HepG2 (cell line): Measurements from ENCODE around the gene FKBP1B. TPM values are rescaled to one million over a fixed set of nuclear protein-coding genes. Genes with fewer than 3 reads are reported as not detected.
A peak's percentile ranks its signal among the peaks of the same experiment; 100 is the strongest.

Source experiments
- CENPX ChIP-seq: sonication (generic); formaldehyde crosslinking; IDR thresholded peaks from 2 replicates; pipeline ENCODE4 v1.9.0; 2021; ENCODE audit warnings: mild to moderate bottlenecking, missing genetic modification reagents, moderate library complexity
- CHD4 ChIP-seq: fragments of 200-600 bp; sonication (generic); IDR thresholded peaks from 2 replicates; pipeline ENCODE4 v1.7.0; 2017; ENCODE audit warnings: mild to moderate bottlenecking, low read length, borderline replicate concordance
- RNF2 ChIP-seq: fragments of 450-650 bp; conservative IDR thresholded peaks from 2 replicates; pipeline ENCODE4 v1.6.1; 2016; ENCODE audit warnings: low read depth
- SP1 ChIP-seq, 2 experiments: fragments of 450-650 bp in 1 of 2; sonication (generic) in 1 of 2; formaldehyde crosslinking in 1 of 2; IDR thresholded peaks; 2 replicates each; pipeline versions ENCODE4 v1.4.0 to v1.6.1; 2016 to 2020; ENCODE audit warnings: missing genetic modification reagents in 1 of 2
- SUZ12 ChIP-seq: fragments of 150-350 bp; IDR thresholded peaks from 2 replicates; pipeline ENCODE4 v1.6.1; 2014; ENCODE audit warnings: low read depth, low read length
- ZFP62 ChIP-seq: sonication (generic); formaldehyde crosslinking; IDR thresholded peaks from 2 replicates; pipeline ENCODE4 v1.4.0; 2020; ENCODE audit warnings: missing genetic modification reagents
- ZMAT3 ChIP-seq: sonication (generic); formaldehyde crosslinking; conservative IDR thresholded peaks from 2 replicates; pipeline ENCODE4 v1.7.0; 2021; ENCODE audit warnings: missing genetic modification reagents
- ZNF10 ChIP-seq: sonication (generic); formaldehyde crosslinking; IDR thresholded peaks from 2 replicates; pipeline ENCODE4 v1.4.0; 2020; ENCODE audit warnings: mild to moderate bottlenecking, low read depth, missing genetic modification reagents, borderline replicate concordance
- ZNF138 ChIP-seq: sonication (generic); formaldehyde crosslinking; IDR thresholded peaks from 2 replicates; pipeline ENCODE4 v1.5.0; 2020; ENCODE audit warnings: mild to moderate bottlenecking, low read depth, missing genetic modification reagents
- ZNF337 ChIP-seq: sonication (generic); formaldehyde crosslinking; IDR thresholded peaks from 2 replicates; pipeline ENCODE4 v1.5.1; 2020; ENCODE audit warnings: missing genetic modification reagents, low read depth, mild to moderate bottlenecking, borderline replicate concordance
- ZNF563 ChIP-seq: sonication (generic); formaldehyde crosslinking; IDR thresholded peaks from 2 replicates; pipeline ENCODE4 v1.8.0; 2022; ENCODE audit warnings: mild to moderate bottlenecking, moderate library complexity, missing genetic modification reagents
- ZNF615 ChIP-seq: sonication (generic); formaldehyde crosslinking; IDR thresholded peaks from 2 replicates; pipeline ENCODE4 v1.5.0; 2020; ENCODE audit warnings: mild to moderate bottlenecking, missing genetic modification reagents, borderline replicate concordance
- ZNF709 ChIP-seq: sonication (generic); formaldehyde crosslinking; IDR thresholded peaks from 2 replicates; pipeline ENCODE4 v1.5.0; 2020; ENCODE audit warnings: mild to moderate bottlenecking, missing genetic modification reagents
- ZNF768 ChIP-seq: sonication (generic); formaldehyde crosslinking; IDR thresholded peaks from 2 replicates; pipeline ENCODE4 v1.4.0; 2020; ENCODE audit warnings: missing genetic modification reagents
- polyA plus RNA-seq, 8 experiments: library from polyadenylated mRNA; depleted of rRNA in 3 of 8; stranded (reverse) in 7 of 8; unstranded in 1 of 8; fragments of >200 nt; fragmentation: Illumina TruSeq in 4 of 8; extraction: Trizol in 4 of 8; gene quantifications; 2 replicates each; pipeline versions ENCODE4 v1.2.1 to v1.2.3, GENCODE V29; 2011 to 2016; ENCODE audit warnings: low read depth in 4 of 8, missing spikeins in 1 of 8, mixed read lengths in 1 of 8; ENCODE audit not compliant: insufficient read depth in 1 of 8
- total RNA-seq, 5 experiments: library from RNA; depleted of rRNA; stranded (reverse); fragments of >200 nt; fragmentation: Illumina TruSeq; extraction: Trizol; gene quantifications; 2 replicates each; pipeline ENCODE4 v1.2.3, GENCODE V29; 2016; ENCODE audit warnings: low read depth in 1 of 5
- TF ChIP-seq, protein P1 (sequence below): sonication (generic); formaldehyde crosslinking; IDR thresholded peaks from 2 replicates; pipeline ENCODE4 v1.5.0; 2020; ENCODE audit warnings: mild to moderate bottlenecking, missing genetic modification reagents, borderline replicate concordance
- TF ChIP-seq, protein P2 (sequence below): sonication (generic); formaldehyde crosslinking; conservative IDR thresholded peaks from 2 replicates; pipeline ENCODE4 v1.8.0; 2022; ENCODE audit warnings: missing genetic modification reagents
- TF ChIP-seq, protein P3 (sequence below): sonication (generic); formaldehyde crosslinking; IDR thresholded peaks from 2 replicates; pipeline ENCODE4 v1.4.0; 2020; ENCODE audit warnings: missing genetic modification reagents

Gene FKBP1B
- total and polyA plus RNA-seq, 2 of the 13 experiments (the other 11 are each of a cell fraction or from before 2014, with no cell fraction given) = 35.2 to 96.3 TPM

DNA sequence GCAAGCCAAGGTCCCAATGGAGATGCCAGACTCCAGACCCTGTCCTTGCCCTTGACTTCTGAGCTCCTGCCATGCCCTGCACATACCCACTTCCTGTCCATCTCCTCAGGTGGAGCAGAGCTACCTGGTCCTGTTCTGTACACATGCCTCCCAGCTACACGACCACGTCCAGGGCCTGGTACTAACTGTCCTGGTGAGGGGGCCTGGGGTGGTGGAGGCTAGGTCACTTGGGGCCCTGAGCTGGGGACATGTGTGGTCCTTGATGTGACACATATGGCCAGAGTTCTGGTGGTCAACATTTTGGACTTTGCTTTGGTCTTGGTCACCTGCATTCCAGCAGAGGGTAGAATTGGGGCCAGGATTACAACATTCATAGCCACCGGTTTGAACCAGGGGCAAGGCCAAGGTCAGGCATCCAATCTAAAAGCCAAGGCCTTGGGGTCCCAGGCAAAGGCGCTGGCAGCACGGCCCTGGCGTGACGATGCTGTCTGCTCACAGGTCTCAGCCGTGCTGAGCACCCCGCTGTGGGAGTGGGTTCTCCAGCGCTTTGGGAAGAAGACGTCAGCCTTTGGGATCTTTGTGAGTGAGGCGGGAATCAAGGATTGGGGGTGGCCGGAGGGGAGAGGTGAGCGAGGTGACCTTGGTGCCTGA, 27.1 kb upstream of the FKBP1B start (continued):
- TF ChIP-seq CHD4 = no peak
- no peak for TF ChIP-seq ZNF615 (CRISPR knock-in tag)
- TF ChIP-seq ZNF768 (CRISPR knock-in tag) = no peak
- TF ChIP-seq SP1 (IDR thresholded peaks at IDR 0.05) = no peak
- TF ChIP-seq SP1 (CRISPR knock-in tag; IDR thresholded peaks at IDR 0.05) = no peak
- 0 out of 2 replicates have a peak, but pooled peaks have one; percentile 46 for TF ChIP-seq RNF2
- TF ChIP-seq, protein P1, sequence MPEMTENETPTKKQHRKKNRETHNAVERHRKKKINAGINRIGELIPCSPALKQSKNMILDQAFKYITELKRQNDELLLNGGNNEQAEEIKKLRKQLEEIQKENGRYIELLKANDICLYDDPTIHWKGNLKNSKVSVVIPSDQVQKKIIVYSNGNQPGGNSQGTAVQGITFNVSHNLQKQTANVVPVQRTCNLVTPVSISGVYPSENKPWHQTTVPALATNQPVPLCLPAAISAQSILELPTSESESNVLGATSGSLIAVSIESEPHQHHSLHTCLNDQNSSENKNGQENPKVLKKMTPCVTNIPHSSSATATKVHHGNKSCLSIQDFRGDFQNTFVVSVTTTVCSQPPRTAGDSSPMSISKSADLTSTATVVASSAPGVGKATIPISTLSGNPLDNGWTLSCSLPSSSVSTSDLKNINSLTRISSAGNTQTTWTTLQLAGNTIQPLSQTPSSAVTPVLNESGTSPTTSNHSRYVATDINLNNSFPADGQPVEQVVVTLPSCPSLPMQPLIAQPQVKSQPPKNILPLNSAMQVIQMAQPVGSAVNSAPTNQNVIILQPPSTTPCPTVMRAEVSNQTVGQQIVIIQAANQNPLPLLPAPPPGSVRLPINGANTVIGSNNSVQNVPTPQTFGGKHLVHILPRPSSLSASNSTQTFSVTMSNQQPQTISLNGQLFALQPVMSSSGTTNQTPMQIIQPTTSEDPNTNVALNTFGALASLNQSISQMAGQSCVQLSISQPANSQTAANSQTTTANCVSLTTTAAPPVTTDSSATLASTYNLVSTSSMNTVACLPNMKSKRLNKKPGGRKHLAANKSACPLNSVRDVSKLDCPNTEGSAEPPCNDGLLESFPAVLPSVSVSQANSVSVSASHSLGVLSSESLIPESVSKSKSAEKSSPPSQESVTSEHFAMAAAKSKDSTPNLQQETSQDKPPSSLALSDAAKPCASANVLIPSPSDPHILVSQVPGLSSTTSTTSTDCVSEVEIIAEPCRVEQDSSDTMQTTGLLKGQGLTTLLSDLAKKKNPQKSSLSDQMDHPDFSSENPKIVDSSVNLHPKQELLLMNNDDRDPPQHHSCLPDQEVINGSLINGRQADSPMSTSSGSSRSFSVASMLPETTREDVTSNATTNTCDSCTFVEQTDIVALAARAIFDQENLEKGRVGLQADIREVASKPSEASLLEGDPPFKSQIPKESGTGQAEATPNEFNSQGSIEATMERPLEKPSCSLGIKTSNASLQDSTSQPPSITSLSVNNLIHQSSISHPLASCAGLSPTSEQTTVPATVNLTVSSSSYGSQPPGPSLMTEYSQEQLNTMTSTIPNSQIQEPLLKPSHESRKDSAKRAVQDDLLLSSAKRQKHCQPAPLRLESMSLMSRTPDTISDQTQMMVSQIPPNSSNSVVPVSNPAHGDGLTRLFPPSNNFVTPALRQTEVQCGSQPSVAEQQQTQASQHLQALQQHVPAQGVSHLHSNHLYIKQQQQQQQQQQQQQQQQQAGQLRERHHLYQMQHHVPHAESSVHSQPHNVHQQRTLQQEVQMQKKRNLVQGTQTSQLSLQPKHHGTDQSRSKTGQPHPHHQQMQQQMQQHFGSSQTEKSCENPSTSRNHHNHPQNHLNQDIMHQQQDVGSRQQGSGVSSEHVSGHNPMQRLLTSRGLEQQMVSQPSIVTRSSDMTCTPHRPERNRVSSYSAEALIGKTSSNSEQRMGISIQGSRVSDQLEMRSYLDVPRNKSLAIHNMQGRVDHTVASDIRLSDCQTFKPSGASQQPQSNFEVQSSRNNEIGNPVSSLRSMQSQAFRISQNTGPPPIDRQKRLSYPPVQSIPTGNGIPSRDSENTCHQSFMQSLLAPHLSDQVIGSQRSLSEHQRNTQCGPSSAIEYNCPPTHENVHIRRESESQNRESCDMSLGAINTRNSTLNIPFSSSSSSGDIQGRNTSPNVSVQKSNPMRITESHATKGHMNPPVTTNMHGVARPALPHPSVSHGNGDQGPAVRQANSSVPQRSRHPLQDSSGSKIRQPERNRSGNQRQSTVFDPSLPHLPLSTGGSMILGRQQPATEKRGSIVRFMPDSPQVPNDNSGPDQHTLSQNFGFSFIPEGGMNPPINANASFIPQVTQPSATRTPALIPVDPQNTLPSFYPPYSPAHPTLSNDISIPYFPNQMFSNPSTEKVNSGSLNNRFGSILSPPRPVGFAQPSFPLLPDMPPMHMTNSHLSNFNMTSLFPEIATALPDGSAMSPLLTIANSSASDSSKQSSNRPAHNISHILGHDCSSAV (CRISPR knock-in tag) = no peak
- TF ChIP-seq ZNF709 (CRISPR knock-in tag) = no peak
- no peak for TF ChIP-seq ZFP62
- no peak for TF ChIP-seq CENPX (CRISPR knock-in tag)
- no peak for TF ChIP-seq SUZ12
- TF ChIP-seq ZMAT3 = no peak
- TF ChIP-seq, protein P2, sequence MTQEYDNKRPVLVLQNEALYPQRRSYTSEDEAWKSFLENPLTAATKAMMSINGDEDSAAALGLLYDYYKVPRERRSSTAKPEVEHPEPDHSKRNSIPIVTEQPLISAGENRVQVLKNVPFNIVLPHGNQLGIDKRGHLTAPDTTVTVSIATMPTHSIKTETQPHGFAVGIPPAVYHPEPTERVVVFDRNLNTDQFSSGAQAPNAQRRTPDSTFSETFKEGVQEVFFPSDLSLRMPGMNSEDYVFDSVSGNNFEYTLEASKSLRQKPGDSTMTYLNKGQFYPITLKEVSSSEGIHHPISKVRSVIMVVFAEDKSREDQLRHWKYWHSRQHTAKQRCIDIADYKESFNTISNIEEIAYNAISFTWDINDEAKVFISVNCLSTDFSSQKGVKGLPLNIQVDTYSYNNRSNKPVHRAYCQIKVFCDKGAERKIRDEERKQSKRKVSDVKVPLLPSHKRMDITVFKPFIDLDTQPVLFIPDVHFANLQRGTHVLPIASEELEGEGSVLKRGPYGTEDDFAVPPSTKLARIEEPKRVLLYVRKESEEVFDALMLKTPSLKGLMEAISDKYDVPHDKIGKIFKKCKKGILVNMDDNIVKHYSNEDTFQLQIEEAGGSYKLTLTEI (CRISPR knock-in tag) = no peak
- no peak for TF ChIP-seq ZNF337 (CRISPR knock-in tag)
- TF ChIP-seq, protein P3, sequence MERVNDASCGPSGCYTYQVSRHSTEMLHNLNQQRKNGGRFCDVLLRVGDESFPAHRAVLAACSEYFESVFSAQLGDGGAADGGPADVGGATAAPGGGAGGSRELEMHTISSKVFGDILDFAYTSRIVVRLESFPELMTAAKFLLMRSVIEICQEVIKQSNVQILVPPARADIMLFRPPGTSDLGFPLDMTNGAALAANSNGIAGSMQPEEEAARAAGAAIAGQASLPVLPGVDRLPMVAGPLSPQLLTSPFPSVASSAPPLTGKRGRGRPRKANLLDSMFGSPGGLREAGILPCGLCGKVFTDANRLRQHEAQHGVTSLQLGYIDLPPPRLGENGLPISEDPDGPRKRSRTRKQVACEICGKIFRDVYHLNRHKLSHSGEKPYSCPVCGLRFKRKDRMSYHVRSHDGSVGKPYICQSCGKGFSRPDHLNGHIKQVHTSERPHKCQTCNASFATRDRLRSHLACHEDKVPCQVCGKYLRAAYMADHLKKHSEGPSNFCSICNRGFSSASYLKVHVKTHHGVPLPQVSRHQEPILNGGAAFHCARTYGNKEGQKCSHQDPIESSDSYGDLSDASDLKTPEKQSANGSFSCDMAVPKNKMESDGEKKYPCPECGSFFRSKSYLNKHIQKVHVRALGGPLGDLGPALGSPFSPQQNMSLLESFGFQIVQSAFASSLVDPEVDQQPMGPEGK (CRISPR knock-in tag) = peak; percentile 82
- no peak for TF ChIP-seq ZNF138 (CRISPR knock-in tag)
- TF ChIP-seq ZNF563 (CRISPR knock-in tag) = no peak
- no peak for TF ChIP-seq ZNF10
